RWPE1 (cell line): Measurements from ENCODE around the gene STN1.

Experiments used
- CTCF ChIA-PET: fragments of 350-600 bp; sonication (Branson Sonifier 250); formaldehyde crosslinking; extraction: SDS; loops from one replicate; lab custom pipeline; 2021; lab: Yijun Ruan, JAX
- POLR2A ChIA-PET: fragments of 400-600 bp; formaldehyde crosslinking; extraction: SDS; loops from one replicate; lab custom pipeline; 2020; ENCODE audit warnings: antibody characterized with exemption; ENCODE audit not compliant: low non-redundant PET; lab: Yijun Ruan, JAX
- DNase-seq: peaks from one replicate; pipeline ENCODE4 v3.0.0; 2012; ENCODE audit warnings: low spot score
- H3K27ac ChIP-seq: fragments of 450-650 bp; 2 replicates; pipeline ENCODE4 v1.5.1; 2017
- CTCF ChIP-seq: fragments of 450-650 bp; conservative IDR thresholded peaks from 2 replicates; pipeline ENCODE4 v1.5.1; 2017; ENCODE audit warnings: low read depth, mild to moderate bottlenecking

Gene STN1

GRCh38 chr10:103926722-103927319 is 8.8 kb upstream of the STN1 start:
- ChIA-PET CTCF (no interaction called here), POLR2A (no interaction called here)
- no peak overlapping the region for H3K27ac ChIP-seq
- TF ChIP-seq CTCF = no peak
- no peak for DNase-seq

GRCh38 chr10:103925591-103925990 is 7.6 kb upstream of the STN1 start:
- TF ChIP-seq CTCF = no peak
- CTCF ChIA-PET = no interaction called here

GRCh38 chr10:103923502-103923901 is 5.5 kb upstream of the STN1 start:
- POLR2A ChIA-PET = no interaction called here
- no peak for TF ChIP-seq CTCF
- CTCF ChIA-PET = no interaction called here
- DNase-seq = no peak
- no peak overlapping the region for H3K27ac ChIP-seq

More at GRCh38 chr10:103925591-103925990, 7.6 kb upstream of the STN1 start:
- POLR2A ChIA-PET = no interaction called here
- no peak for DNase-seq
- no peak overlapping the region for H3K27ac ChIP-seq

GRCh38 chr10:103922659-103923058 is 4.7 kb upstream of the STN1 start:
- DNase-seq = no peak
- no peak for TF ChIP-seq CTCF
- POLR2A ChIA-PET = no interaction called here
- CTCF ChIA-PET = no interaction called here
- no peak overlapping the region for H3K27ac ChIP-seq

GRCh38 chr10:103921750-103922195 is 3.8 kb upstream of the STN1 start:
- ChIA-PET CTCF (no interaction called here), POLR2A (no interaction called here)
- no peak for TF ChIP-seq CTCF
- H3K27ac ChIP-seq = no peak overlapping the region
- DNase-seq = no peak

GRCh38 chr10:103921248-103921647 is 3.3 kb upstream of the STN1 start:
- ChIA-PET CTCF (interaction anchor here (0.6 kb wide), 1 partner anchor 207 kb away, joined by 3 read pairs; no protein-coding TSS in a partner anchor), POLR2A (no interaction called here)
- no peak for DNase-seq
- no peak for TF ChIP-seq CTCF
- H3K27ac ChIP-seq = no peak overlapping the region
